Dermis blood vessel endothelial cell (primary cell): ENCODE measurements around the gene BMPR1B. TPM values are rescaled to one million over a fixed set of nuclear protein-coding genes. Genes with fewer than 3 reads are reported as not detected.
"Not testable (repeated sequence)": the region's sequence is repeated elsewhere in the genome, so short reads cannot be mapped to it uniquely, and the experiment has no call there.

Source experiments
- DNase-seq: peaks from one replicate; pipeline ENCODE4 v3.0.0; 2010
- total RNA-seq: library from RNA; depleted of rRNA; stranded (reverse); fragments of >200 nt; gene quantifications from 2 replicates; pipeline ENCODE4 v1.2.3, GENCODE V29; 2014

Gene BMPR1B
- total RNA-seq, 1 donor from 2014 or later = 0.34 TPM

DNA sequence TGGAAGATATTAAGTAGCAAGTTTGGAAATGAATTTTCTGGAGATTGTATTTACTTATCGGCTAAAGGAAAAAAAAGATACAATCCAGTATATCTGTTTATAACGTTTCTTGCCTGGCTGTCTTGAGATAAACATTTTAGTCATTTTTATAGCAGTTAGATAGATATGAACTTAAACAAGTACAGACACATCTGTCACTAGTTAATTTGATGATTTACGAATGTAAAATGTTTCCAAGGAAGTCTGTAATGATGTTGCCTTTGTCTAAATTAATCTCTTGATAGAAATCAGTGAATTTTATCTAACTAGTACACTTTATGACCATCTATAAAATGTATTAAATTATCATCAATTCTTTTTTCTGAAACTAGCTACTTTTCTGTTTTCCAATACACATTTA, 5.7 kb downstream of the BMPR1B start:
- DNase-seq = no peak

DNA sequence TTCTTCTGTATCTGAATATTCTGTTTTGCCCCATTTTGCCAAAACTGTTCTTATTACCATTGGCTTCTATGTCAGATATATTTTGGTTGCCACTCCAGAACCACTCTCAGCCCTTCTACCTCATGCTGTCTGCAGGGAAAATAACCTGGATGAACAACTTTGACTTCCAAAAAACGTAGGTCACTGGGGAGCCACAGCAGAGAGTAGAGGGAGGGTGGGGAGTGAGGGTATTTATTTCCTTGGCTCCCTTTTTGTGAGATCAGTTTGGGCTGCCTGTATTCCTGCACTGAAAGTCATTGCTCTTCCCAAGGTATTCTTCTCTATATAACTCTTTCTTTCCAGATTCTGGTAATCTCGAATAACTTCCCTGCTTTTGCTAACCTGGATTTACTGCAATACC, 6.3 kb downstream of the BMPR1B start:
- DNase-seq = no peak

DNA sequence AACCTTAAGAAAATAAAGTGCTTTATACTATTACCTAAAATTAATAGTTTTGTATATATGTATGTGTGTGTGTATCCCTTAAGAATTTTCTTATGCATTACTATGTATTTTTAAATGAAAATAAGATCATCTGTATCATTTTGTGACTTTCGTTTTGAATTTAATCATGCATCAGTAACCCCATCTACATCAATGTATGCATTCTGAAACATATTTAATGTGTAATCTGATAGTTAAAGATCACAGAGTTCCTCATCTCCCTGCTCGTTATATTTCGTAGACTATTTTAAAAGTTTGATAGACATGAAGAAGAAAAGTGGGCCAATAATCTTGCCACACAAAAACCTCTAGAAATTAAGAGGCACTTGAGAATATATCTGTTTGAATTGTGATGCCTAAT, 7.4 kb downstream of the BMPR1B start:
- DNase-seq = no peak

DNA sequence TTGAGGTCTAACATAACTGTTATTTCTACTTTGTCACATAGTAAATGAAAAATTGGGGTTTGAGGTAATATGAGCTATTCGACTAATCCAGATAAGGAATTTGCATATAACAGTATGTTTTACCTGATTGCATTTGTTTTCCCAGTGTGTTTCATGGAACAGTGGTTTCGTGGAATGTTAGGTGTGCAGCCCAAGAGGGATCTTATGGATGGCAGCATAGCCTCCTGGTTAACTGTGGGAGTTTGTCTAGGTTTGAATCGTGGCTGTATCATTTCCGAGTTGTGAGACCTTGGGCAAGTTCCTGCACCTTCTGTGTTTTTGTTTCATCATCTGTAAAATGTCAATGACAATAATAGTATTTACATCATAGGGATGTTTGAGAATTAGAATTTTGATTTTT, 7.9 kb downstream of the BMPR1B start:
- no peak for DNase-seq

DNA sequence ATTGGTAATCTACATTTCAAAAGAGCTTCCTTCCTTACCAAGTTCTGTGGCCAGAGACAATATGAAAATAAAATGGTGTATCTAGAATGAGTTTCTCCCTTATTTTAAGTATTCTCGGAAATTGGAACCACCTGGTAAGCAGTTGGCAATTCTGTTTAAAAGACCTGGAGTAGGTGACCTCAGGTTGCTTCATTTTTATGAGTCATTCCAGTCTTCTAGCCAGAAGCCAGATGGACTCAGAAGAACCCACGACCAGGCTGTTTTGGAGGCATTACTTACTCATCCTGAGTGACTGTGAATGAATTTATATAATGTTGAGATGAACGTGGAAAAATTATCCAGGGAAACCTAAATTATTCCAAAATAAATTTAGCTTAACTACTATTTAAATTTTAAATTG, 9.1 kb downstream of the BMPR1B start:
- no peak for DNase-seq

DNA sequence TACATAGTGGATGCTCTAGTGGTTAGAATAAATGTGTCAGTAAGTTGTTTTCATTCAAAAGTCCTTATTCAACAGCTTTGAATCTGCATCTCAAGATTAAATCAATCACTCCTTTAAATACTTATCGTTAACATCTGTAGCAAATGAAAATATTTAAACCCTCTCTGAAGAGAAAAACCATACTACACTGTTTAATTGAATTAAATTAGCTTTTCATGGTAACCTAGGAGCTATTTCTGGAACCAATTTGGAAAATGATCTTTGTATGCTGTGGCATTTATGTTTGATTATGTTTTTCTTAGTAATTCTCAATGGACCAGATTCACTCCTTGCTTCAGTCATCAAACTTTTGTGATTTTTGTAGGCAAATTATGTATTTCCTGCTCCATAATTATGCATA, 9.7 kb downstream of the BMPR1B start:
- no peak for DNase-seq

DNA sequence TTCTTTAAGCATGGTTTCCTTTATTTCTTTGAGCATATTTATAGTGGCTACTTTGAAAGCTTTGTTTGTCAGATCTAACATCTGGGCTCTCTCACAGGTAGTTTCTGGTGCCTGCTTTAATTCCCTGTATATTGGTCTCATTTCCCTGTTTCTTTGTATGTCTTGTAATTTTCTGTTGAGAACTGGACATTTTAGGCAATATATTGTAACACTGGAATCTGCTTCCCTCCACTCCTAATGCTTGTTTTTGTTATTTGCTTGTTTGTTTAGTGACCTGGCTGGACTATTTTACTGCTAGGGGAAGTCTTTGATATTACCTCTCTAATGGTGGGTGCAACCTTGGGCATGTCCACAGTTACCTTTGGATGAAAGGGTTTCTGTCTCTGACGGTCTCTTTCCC, 25.0 kb downstream of the BMPR1B start:
- DNase-seq = no peak

DNA sequence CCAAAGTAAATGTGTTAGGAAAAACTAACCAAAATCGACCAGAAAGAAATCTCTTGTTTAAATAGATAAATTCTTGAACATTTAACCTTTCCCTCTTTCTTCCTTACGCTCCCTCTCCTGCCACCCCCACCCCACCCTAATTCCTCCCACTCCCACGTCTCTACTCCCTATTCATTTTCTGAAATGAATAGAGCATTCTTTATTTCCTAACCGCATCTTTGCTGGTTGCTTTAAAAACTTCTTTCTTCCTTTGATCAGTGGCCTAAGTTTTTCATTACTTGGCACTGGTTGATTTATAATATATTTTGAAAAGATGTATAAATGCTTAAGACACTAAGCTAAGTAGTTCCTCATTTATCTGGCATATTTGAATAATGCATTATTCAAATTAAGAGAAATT, 33.9 kb downstream of the BMPR1B start:
- no peak for DNase-seq

DNA sequence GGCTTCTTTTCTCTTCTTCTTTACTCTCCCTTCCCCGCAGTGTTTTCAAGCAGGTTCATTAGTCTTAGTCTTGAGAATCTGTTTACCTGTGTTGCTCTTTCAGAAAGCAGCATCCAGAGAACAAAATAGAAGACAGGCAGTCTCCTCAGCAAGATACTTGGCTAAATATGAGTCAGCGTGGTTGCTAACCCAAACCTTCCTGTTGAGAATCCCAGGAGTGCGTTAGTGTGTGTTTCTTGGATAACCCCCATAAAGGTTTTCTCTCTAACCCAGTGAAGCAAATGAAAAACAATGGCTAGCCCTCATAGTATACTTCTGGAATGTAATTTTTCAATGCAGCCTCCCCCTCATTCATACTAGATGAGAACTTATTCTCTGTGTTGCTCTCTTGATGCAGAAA, 41.1 kb downstream of the BMPR1B start:
- no peak for DNase-seq

DNA sequence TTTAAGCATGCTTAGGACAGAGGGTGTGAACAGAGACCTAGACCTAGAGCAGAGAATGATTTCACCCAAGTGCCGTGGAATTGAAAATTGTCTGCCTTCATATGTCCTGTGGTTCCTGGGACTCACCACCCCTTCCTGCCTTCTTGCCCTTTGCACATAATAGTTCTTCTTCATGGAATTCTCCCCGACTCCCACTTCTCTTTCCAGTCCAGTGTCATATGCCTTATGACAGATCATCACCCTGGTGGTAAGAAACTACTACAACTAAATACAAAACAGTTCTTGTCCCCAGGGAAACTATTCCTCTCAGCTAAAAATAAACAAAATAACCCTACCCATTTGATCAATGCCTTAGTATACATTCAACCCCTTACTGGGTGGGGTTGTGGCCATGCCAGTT, 43.3 kb downstream of the BMPR1B start:
- DNase-seq = no peak

DNA sequence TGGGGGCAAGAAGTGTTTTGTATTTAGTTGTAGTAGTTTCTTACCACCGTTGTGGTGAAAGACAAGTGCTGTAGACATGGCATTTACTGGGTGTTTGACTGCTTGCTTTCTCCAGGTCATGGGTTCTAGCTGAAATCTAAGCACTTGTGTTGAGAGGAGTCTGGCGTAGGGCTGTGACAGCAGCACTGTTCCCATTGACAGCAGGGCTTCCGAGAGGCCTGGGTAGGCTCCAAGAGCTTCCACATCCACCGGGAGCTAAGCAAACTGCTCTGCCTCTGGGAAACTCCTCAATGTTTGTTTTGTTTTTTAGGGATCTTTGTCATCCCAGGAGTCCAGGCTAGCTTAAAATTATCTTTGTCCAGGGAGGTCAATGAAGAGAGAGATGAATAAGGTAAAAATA, 44.3 kb downstream of the BMPR1B start:
- no peak for DNase-seq

DNA sequence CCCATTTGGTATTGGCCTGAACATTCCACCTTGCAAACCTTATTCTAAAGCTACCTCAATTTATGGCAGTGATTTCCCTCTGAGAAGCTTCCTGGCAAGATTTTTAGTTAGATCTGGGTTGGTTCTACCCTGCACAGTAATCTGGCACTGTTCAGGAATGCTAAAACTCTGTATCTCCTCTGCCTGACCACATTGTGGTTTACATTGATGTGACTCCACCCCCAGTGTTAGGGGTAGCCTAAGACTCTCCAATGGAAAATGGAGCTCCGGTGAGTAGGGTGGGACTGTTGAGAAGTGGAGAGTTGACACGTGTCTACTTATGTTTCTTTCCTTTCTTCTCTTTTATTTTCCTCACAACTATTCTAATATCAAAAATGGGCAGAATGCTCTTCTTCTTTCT, 45.4 kb downstream of the BMPR1B start:
- DNase-seq = no peak

DNA sequence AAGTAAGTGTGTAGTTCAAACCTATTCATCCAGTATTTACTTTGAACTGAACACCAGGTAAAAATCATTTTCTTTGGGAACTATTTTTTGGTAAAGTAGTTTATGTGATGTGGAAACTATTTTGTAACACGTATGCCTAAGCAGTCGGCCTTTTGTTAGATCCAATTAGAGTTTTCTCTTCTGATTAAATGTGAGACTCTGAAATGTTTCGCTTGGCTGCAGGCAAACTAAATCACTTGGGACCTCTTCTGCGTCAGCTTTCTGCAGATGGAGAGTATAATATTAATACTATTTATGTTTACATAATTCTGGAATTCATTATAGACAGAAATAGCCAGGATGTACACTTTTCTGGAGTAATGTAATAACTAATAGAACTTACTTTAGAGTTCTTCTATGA, 46.9 kb downstream of the BMPR1B start:
- DNase-seq = no peak

DNA sequence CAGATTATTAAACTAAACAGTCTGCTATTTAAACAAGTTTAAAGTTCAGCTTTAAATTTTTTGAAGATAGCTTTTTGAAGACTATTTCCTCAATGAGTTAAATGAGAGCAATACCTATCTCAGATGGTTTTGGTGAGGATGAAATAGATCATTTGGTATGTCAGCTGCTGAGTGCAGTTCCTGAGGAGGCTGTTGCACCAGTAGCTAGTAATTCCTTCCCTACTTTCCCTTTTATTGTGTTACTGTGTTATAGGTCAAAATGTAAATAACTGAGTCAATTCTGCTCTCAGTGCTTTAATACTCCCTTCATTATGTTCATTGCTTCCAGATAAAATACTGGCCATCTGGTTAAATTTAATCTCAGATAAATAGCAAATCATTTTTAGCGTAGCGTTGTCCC, 48.6 kb downstream of the BMPR1B start:
- DNase-seq = no peak

DNA sequence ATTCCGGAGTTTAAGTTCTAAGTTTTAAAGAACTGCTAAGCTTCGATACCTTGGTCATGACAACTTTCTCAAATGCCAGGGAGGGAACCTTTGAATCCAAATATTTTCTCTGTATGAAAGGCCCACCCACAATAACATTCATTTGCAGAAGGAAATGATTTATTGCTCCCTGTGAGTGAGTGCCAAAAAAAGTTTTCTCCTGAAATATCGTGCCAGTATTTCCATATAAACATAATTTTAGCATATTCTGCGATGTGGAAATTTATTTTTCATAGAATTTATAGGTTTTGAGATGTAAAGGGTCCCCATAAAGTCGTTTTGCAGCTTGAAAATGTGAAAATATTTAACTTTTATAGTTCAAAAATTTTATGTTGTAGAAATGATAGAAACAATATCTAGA, 53.9 kb downstream of the BMPR1B start:
- DNase-seq = no peak

DNA sequence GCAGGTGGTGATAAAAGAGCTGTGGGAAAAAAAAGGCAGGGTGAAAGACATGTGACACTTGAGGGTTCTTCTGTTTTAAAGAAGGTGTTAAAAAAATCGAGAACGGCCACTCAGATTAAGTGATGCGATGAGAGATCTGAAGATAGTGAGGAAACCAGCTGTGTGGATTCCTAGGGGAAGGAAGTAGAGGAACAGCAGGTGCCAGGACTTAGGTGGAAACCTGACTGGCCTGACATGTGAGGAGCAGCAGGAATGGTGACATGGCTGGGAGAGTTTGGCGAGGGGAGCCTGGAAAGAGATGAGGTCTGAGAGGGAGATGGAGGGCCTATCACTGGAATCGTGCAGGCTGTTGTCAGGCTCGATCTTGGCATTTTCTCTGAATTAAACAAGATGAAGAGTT, 55.5 kb downstream of the BMPR1B start:
- no peak for DNase-seq

DNA sequence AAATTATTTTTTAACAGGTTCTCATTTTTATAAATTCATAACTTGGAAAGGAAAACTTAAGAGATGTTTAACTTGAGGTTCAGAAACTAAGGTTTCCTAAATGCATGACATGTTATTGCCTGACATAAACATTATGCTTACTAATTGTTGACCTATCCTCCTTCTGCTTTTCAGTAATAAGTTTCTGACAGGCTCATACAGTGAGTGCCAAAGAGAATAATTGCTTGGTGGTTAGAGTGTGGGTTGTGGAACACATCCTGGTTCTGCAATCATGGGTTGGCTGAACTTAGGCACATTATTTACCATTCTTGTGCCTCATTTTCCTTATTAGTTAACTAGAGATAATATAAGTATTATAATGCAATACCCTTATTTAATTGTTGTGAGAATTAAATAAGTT, 56.5 kb downstream of the BMPR1B start:
- DNase-seq = no peak

DNA sequence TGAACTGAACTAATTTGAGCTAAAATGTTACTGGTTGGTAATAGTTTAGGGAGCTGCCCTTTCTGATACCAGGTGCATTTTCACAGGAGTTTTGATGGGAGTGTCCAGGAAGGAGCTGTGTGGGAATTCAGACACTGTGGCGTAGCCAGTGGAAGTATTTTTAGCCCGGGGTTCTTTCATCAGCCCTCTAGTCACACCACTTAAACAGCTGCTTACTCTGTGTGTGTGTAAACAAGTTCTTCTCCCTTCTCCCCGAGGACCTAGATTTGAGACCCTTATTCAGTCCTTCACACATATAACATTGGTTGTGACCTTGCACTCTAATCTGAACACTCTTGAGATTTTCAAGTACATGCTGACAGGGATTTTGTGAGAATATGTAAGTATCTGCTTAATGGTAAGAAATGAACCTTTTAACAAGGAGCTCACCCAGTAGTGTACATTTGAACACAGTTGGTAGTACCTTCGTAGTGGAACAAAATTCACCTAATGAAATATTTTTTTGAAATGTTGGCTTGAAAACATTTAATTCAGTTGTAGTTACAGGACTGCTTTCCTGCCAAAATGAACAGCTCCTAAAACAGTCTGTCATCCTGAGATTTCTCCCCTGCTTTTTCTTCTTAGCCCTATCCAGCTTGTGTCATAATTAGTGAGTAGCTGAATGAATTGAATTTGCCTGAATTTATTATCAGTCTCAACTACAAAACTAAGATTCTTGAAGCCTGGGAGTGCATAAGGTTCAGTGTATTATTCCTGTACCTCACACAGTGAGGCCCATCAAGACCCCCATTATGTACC, 61.8 kb downstream of the BMPR1B start:
- DNase-seq = no peak

DNA sequence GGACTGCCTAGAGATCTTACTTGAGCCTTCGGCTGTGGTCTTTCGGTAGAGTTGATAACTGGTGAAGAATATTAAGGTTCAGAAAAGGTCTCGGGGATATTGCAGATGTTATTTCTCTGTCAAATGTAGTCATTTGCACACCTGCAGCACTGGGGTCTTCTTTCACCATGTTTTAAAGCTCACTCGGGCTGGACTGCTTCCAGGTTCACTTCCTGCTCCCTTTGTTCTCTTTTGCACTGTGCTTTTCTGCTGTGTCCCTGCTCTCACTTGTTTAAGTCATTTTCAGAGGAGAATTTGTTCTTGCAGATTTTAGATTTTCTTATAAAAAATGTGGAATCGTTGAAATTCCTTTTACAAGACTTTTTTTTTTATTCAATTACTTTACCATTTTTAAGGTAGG, 68.5 kb downstream of the BMPR1B start:
- no peak for DNase-seq

DNA sequence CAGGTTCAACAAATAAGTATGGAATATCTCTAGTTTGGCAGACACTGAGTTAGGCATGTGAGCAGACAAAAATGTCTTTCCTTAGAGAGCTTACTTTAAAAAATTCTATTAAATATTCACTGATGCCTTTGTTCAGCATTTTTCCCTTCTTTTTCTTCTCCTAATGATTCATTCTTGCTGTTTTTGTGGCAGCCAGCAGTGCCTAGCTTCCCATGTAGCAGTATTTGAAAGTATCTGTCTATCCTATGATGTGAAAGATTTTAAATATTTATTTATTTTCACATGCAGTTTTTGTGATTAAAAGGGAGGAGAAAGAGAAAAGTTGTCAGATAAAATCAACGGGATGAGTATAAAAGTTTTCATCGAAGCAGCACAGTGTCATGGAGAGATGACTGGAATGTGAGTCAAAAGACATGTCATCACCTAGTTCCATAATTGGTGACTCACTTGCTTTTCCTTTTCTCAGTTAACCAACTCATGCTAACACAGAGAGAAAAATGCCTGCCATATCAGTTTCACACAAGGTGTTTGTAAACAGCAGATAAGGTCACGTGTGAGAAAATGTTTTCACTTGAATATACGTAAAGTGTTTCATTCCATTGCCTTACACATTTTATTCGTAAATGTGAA, 69.8 kb downstream of the BMPR1B start:
- DNase-seq = peak; percentile 45

DNA sequence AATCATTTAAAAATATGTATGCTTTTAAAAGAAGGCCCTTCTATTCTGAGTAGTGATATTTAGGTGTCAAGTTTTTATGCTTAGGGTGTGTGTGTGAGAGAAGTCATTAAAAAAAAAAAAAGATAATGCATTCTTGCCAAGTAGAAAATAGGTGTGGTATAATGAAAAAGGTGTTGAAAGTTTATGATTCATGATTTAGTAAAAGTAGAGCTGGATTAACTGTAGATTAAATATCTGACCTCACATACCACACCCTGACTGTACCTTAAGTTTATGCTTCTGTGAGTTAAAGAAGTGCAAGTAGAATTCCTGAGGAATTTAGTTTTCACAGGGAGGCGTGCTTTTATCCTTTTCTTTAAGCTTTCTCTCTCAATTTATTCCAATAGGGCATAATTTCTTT, 71.1 kb downstream of the BMPR1B start:
- DNase-seq = no peak

DNA sequence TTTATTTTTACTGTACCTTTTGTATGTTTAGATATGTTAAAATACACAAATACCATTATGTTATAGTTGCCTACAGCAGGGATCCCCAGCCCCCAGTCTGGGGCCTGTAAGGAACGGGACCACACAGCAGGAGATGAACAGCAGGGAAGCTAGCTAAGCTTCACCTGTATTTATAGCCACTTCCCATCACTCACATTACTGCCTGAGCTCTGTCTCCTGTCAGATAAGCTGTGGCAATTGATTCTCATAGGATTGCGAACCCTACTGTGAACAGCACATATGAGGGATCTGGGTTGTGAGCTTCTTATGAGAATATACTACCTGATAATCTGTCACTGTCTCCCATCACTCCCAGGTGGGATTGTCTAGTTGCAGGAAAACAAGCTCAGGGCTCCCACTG, 73.9 kb downstream of the BMPR1B start:
- no peak for DNase-seq

DNA sequence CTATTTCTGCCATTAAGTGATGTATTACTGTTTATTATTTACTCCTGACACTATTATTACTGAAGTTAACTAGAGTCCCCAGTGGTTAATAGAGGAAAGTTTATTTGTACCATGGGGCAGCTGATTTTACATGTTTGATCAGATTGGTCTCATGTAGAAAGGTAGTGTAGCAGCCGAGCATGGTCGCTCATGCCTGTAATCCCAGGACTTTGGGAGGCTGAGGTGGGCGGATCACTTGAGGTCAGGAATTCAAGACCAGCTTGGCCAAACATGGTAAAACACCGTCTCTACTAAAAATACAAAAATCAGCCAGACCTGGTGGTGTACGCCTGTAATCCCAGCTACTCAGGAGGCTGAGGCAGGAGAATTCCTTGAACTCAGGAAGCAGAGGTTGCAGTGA, 74.6 kb downstream of the BMPR1B start:
- not testable (repeated sequence) for DNase-seq

DNA sequence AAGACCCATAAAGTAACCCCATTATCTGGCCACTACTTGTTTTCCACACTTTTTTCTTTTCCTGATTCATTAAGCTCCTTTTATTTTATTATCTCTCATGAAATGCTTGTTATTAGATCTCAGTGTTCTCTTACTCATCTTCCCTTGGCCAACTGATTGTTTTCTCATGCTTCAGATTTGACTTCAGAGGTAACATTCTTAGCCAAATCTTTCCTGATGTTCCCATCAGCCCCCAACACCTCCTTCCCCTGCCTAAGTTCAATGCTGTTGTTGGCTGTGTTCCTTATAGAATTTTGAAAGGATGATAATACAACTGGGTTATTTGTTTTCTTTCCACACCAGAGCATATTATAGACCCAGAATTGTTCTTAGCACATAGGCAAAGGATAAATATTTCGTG, 75.6 kb downstream of the BMPR1B start:
- no peak for DNase-seq

DNA sequence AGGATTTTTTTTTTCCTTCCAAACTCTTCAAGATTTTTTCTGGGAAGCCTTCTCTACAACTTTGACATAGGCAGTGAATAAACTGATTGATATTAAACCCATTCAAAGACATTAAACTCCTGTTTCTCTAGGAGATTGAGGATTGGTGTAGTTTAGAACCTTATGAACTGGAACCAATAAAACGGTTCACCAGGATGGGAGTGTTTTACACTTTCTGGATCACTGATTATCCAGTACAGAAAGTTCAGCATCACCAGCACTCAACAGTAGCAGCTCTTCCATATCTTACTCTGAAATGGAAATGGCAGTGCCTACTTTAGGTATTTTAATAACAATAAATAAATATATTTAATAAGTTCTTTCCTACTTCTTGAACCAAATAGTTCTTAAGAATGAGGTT, 76.7 kb downstream of the BMPR1B start:
- no peak for DNase-seq
